GM12878 (cell line): Measurements from ENCODE around the gene BUD23. TPM values are rescaled to one million over a fixed set of nuclear protein-coding genes. Genes with fewer than 3 reads are reported as not detected.
A peak's percentile ranks its signal among the peaks of the same experiment; 100 is the strongest.

ENCODE experiments used
- ASH2L ChIP-seq: fragments of 300-600, 200-600 bp; sonication (generic); IDR thresholded peaks from 2 replicates; pipeline ENCODE4 v1.6.1; 2017; ENCODE audit warnings: low read depth, mild to moderate bottlenecking, borderline replicate concordance
- BACH1 ChIP-seq: fragments of 450-650 bp; IDR thresholded peaks from 2 replicates; pipeline ENCODE4 v1.6.1; 2017; ENCODE audit warnings: mild to moderate bottlenecking, borderline replicate concordance
- BCLAF1 ChIP-seq: fragments of 450-650 bp; IDR thresholded peaks from 2 replicates; pipeline ENCODE4 v1.6.1; 2017; ENCODE audit warnings: antibody characterized with exemption, mild to moderate bottlenecking, moderate library complexity
- BMI1 ChIP-seq: fragments of 450-650 bp; IDR thresholded peaks from 2 replicates; pipeline ENCODE4 v1.6.1; 2016; ENCODE audit warnings: mild to moderate bottlenecking, moderate library complexity, borderline replicate concordance
- CBX3 ChIP-seq: fragments of 200-600 bp; sonication (generic); IDR thresholded peaks from 2 replicates; pipeline ENCODE4 v1.6.1; 2016; ENCODE audit warnings: low read depth, borderline replicate concordance
- CHD1 ChIP-seq: IDR thresholded peaks from 2 replicates; pipeline ENCODE4 v1.6.1; 2012; ENCODE audit warnings: low read depth, low read length, improper control_type of control experiment
- CHD2 ChIP-seq: IDR thresholded peaks from 2 replicates; pipeline ENCODE4 v1.6.1; 2011; ENCODE audit warnings: low read depth, low read length, improper control_type of control experiment, borderline replicate concordance
- DPF2 ChIP-seq: fragments of 450-650 bp; IDR thresholded peaks from 2 replicates; pipeline ENCODE4 v1.6.1; 2017; ENCODE audit warnings: mild to moderate bottlenecking
- FOXK2 ChIP-seq: fragments of 450-650 bp; IDR thresholded peaks from 2 replicates; pipeline ENCODE4 v1.6.1; 2017; ENCODE audit warnings: mild to moderate bottlenecking, moderate library complexity
- GABPA ChIP-seq: IDR thresholded peaks from 2 replicates; pipeline ENCODE4 v1.6.1; 2014; ENCODE audit warnings: antibody characterized with exemption, low read depth, mild to moderate bottlenecking, inconsistent platforms
- GATAD2B ChIP-seq: fragments of 450-650 bp; conservative IDR thresholded peaks from 2 replicates; pipeline ENCODE4 v1.6.1; 2017; ENCODE audit warnings: low read depth, mild to moderate bottlenecking, moderate library complexity
- HDAC6 ChIP-seq: fragments of 200-600 bp; sonication (generic); IDR thresholded peaks from one replicate; pipeline ENCODE4 v1.8.0; 2017; ENCODE audit warnings: antibody characterized with exemption; ENCODE audit not compliant: unreplicated experiment
- KDM1A ChIP-seq: fragments of 200-600 bp; sonication (generic); IDR thresholded peaks from 2 replicates; pipeline ENCODE4 v1.6.1; 2016; ENCODE audit warnings: borderline replicate concordance
- KLF5 ChIP-seq: fragments of 450-650 bp; IDR thresholded peaks from 2 replicates; pipeline ENCODE4 v1.6.1; 2014; ENCODE audit warnings: mild to moderate bottlenecking; ENCODE audit not compliant: partially characterized antibody
- MAX ChIP-seq: IDR thresholded peaks from 2 replicates; pipeline ENCODE4 v1.6.1; 2012; ENCODE audit warnings: low read depth, low read length, improper control_type of control experiment
- MEF2B ChIP-seq: fragments of 450-650 bp; IDR thresholded peaks from 2 replicates; pipeline ENCODE4 v1.6.1; 2018; ENCODE audit warnings: mild to moderate bottlenecking, moderate library complexity; ENCODE audit not compliant: partially characterized antibody, poor library complexity, severe bottlenecking
- MLLT1 ChIP-seq: fragments of 450-650 bp; IDR thresholded peaks from 2 replicates; pipeline ENCODE4 v1.6.1; 2016; ENCODE audit warnings: mild to moderate bottlenecking
- MTA3 ChIP-seq: IDR thresholded peaks from 2 replicates; pipeline ENCODE4 v1.6.1; 2012; ENCODE audit warnings: low read length, inconsistent platforms, borderline replicate concordance
- POLR2AphosphoS5 ChIP-seq: IDR thresholded peaks from 2 replicates; pipeline ENCODE4 v1.6.1; 2011; ENCODE audit warnings: mild to moderate bottlenecking, low read length, inconsistent platforms
- POU2F2 ChIP-seq: IDR thresholded peaks from 3 replicates; pipeline ENCODE4 v1.6.1; 2011; ENCODE audit warnings: low read depth, mild to moderate bottlenecking, low read length, borderline replicate concordance
- RBBP5 ChIP-seq: fragments of 200-600 bp; sonication (generic); conservative IDR thresholded peaks from 2 replicates; pipeline ENCODE4 v1.6.1; 2016
- RUNX3 ChIP-seq: IDR thresholded peaks from 2 replicates; pipeline ENCODE4 v1.6.1; 2012; ENCODE audit warnings: low read length, inconsistent platforms
- SIX5 ChIP-seq: IDR thresholded peaks from 2 replicates; pipeline ENCODE4 v1.6.1; 2011; ENCODE audit warnings: mild to moderate bottlenecking, low read depth, low read length, moderate library complexity; ENCODE audit not compliant: severe bottlenecking
- SMARCA5 ChIP-seq: fragments of 450-650 bp; IDR thresholded peaks from 2 replicates; pipeline ENCODE4 v1.6.1; 2017; ENCODE audit warnings: mild to moderate bottlenecking
- SUZ12 ChIP-seq: fragments of 200-600 bp; sonication (generic); IDR thresholded peaks from one replicate; pipeline ENCODE4 v1.6.1; 2018; ENCODE audit warnings: antibody characterized with exemption, mild to moderate bottlenecking; ENCODE audit not compliant: unreplicated experiment
- TARDBP ChIP-seq: IDR thresholded peaks from 2 replicates; pipeline ENCODE4 v1.6.1; 2016; ENCODE audit warnings: borderline replicate concordance
- TBL1XR1 ChIP-seq: IDR thresholded peaks from 2 replicates; pipeline ENCODE4 v1.6.1; 2012; ENCODE audit warnings: low read depth, low read length, improper control_type of control experiment
- TCF12 ChIP-seq: IDR thresholded peaks from 2 replicates; pipeline ENCODE4 v1.6.1; 2011; ENCODE audit warnings: low read depth, mild to moderate bottlenecking, low read length
- ZZZ3 ChIP-seq: IDR thresholded peaks from 2 replicates; pipeline ENCODE4 v1.6.1; 2011; ENCODE audit warnings: low read depth; ENCODE audit not compliant: control insufficient read depth, insufficient read length
- polyA plus RNA-seq, 11 experiments: library from polyadenylated mRNA; depleted of rRNA in 4 of 11; unstranded in 6 of 11; stranded (reverse) in 5 of 11; fragments of >200 nt; fragmentation: Nextera tagmentation in 4 of 11; fragmentation: Illumina TruSeq in 1 of 11; extraction: Ambion mirVana in 4 of 11; extraction: Trizol in 1 of 11; gene quantifications; 1 replicate in 1 of 11; 2 replicates in 10 of 11; pipeline versions ENCODE4 v1.2.1 to v1.2.3, GENCODE V29; 2011 to 2016; ENCODE audit warnings: inconsistent platforms in 2 of 11, missing spikeins in 2 of 11, low read depth in 1 of 11
- total RNA-seq, 4 experiments: library from RNA; depleted of rRNA in 3 of 4; stranded (reverse); fragments of >200 nt in 3 of 4; fragmentation: Illumina TruSeq in 1 of 4; extraction: Trizol in 1 of 4; gene quantifications; 2 replicates each; pipeline versions ENCODE4 v1.2.1 to v1.2.3, GENCODE V29; 2013 to 2021

Gene BUD23
- total and polyA plus RNA-seq, 10 of the 15 experiments (the other 5 are each of a cell fraction or from before 2014, with no cell fraction given) = 36.4 to 138 (median 99.5) TPM

- TF ChIP-seq TCF12 (peak; percentile 90), POU2F2 (peak; percentile 58; the same call in 2 of the 3 replicates), KDM1A (no peak), MTA3 (no peak), BACH1 (peak; percentile 26; the same call in 1 of the 2 replicates), POLR2AphosphoS5 (peak; percentile 92), HDAC6 (no peak), CBX3 (no peak), SMARCA5 (no peak), BCLAF1 (no peak), TBL1XR1 (no peak), MAX (0 out of 2 replicates have a peak, but pooled peaks have one; percentile 66), TARDBP (no peak), MEF2B (no peak), RBBP5 (no peak), CHD2 (peak; percentile 74), GABPA (no peak), RUNX3 (peak; percentile 27), ASH2L (no peak), DPF2 (no peak; the same call in 1 of the 2 replicates), ZZZ3 (no peak), CHD1 (no peak), FOXK2 (peak; percentile 21; the same call in 1 of the 2 replicates), BMI1 (no peak), MLLT1 (no peak), SUZ12 (no peak), GATAD2B (peak; percentile 42; the same call in 1 of the 2 replicates), SIX5 (peak; percentile 39), KLF5 (no peak)
Observed at GRCh38 chr7:73683056-73683787, at the start of gene BUD23, which contains the start of gene DNAJC30 (continued).
